ENCODE results near the gene BRINP1. TPM values are rescaled to one million over a fixed set of nuclear protein-coding genes. Genes with fewer than 3 reads are reported as not detected.

The BRINP1 gene
- polyA plus RNA-seq, 3 donors: not detected

- intact Hi-C loops (cut with micrococcal nuclease): no loop called here
- H3K36me3 ChIP-seq (replicated peaks in 1 of 2; ENCODE audit: control insufficient read depth in 1 of 2, insufficient read depth in 2 of 2, low read length in 2 of 2): no peaks in the 10 kb centered on the region
- no peaks in the 10 kb centered on the region for H3K36me3 Mint-ChIP-seq
- H3K9me3 ChIP-seq (replicated peaks in 1 of 2; ENCODE audit: control insufficient read depth in 1 of 2, insufficient read depth in 1 of 2, low read length in 2 of 2): no peaks in the 10 kb centered on the region
- no peak overlapping the region for H3K9ac ChIP-seq (ENCODE audit: insufficient read depth, low read length, poor library complexity, severe bottlenecking)
- no peaks in the 10 kb centered on the region for H3K27me3 ChIP-seq (ENCODE audit: control insufficient read depth in 2 of 2, insufficient read depth in 2 of 2, low read length in 2 of 2)
- H3K4me1 Mint-ChIP-seq: no peaks in the 10 kb centered on the region
- H3K27ac ChIP-seq (ENCODE audit: low read depth in 1 of 2, low read length in 2 of 2): no peak overlapping the region
- H3K4me2 ChIP-seq (replicated peaks; ENCODE audit: extremely low read depth, low read length, poor library complexity, severe bottlenecking): no peak overlapping the region
- H3K4me3 ChIP-seq (replicated peaks in 1 of 3; ENCODE audit: low read depth in 2 of 3, low read length in 3 of 3): no peak overlapping the region
- H3K4me1 ChIP-seq (ENCODE audit: control insufficient read depth in 1 of 2, insufficient read depth in 2 of 2, low read length in 2 of 2): no peaks in the 10 kb centered on the region
- H4K20me1 ChIP-seq (ENCODE audit: insufficient read depth, low read length): no peaks in the 10 kb centered on the region
- H2AFZ ChIP-seq (ENCODE audit: insufficient read depth, low read depth, low read length, poor library complexity, severe bottlenecking): no peak overlapping the region
- peaks cover 0 to 1% (median 0%) of the 10 kb centered on the region in 3 donors for H3K27me3 Mint-ChIP-seq (ENCODE audit: low read depth in 3 of 3)
- TF ChIP-seq, protein P1, sequence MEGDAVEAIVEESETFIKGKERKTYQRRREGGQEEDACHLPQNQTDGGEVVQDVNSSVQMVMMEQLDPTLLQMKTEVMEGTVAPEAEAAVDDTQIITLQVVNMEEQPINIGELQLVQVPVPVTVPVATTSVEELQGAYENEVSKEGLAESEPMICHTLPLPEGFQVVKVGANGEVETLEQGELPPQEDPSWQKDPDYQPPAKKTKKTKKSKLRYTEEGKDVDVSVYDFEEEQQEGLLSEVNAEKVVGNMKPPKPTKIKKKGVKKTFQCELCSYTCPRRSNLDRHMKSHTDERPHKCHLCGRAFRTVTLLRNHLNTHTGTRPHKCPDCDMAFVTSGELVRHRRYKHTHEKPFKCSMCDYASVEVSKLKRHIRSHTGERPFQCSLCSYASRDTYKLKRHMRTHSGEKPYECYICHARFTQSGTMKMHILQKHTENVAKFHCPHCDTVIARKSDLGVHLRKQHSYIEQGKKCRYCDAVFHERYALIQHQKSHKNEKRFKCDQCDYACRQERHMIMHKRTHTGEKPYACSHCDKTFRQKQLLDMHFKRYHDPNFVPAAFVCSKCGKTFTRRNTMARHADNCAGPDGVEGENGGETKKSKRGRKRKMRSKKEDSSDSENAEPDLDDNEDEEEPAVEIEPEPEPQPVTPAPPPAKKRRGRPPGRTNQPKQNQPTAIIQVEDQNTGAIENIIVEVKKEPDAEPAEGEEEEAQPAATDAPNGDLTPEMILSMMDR (IDR thresholded peaks at IDR 0.05): no peak
- H3K9me3 Mint-ChIP-seq: peaks cover 0 to 2% (median 0%) of the 10 kb centered on the region in 7 donors
- H3K79me2 ChIP-seq (ENCODE audit: insufficient read depth, low read length): no peaks in the 10 kb centered on the region
- DNase-seq: no peak
- H3K27ac Mint-ChIP-seq: no peak overlapping the region
- no peak overlapping the region for H3K4me3 Mint-ChIP-seq
Observed at GRCh38 chr9:119391878-119392277, 22.6 kb upstream of the BRINP1 start.

GRCh38 chr9:119375892-119376291 is 6.7 kb upstream of the BRINP1 start:
- intact Hi-C loops (cut with micrococcal nuclease): no loop called here
- peaks cover 0 to 7% (median 3%) of the 10 kb centered on the region in 7 donors for H3K9me3 Mint-ChIP-seq
- H3K4me3 Mint-ChIP-seq: no peak overlapping the region
- Histone ChIP-seq H3K79me2 (ENCODE audit: insufficient read depth, low read length) (no peaks in the 10 kb centered on the region), H3K36me3 (replicated peaks in 1 of 2; ENCODE audit: control insufficient read depth in 1 of 2, insufficient read depth in 2 of 2, low read length in 2 of 2) (no peaks in the 10 kb centered on the region), H3K4me3 (replicated peaks in 1 of 3; ENCODE audit: low read depth in 2 of 3, low read length in 3 of 3) (no peak overlapping the region), H3K4me2 (replicated peaks; ENCODE audit: extremely low read depth, low read length, poor library complexity, severe bottlenecking) (no peak overlapping the region), H3K4me1 (ENCODE audit: control insufficient read depth in 1 of 2, insufficient read depth in 2 of 2, low read length in 2 of 2) (no peaks in the 10 kb centered on the region), H2AFZ (ENCODE audit: insufficient read depth, low read depth, low read length, poor library complexity, severe bottlenecking) (no peak overlapping the region), H3K9ac (ENCODE audit: insufficient read depth, low read length, poor library complexity, severe bottlenecking) (no peak overlapping the region), H3K9me3 (replicated peaks in 1 of 2; ENCODE audit: control insufficient read depth in 1 of 2, insufficient read depth in 1 of 2, low read length in 2 of 2) (no peaks in the 10 kb centered on the region), H3K27ac (ENCODE audit: low read depth in 1 of 2, low read length in 2 of 2) (no peak overlapping the region), H3K27me3 (ENCODE audit: control insufficient read depth in 2 of 2, insufficient read depth in 2 of 2, low read length in 2 of 2) (peaks cover under 1 to 2% of the 10 kb centered on the region in 2 donors), H4K20me1 (ENCODE audit: insufficient read depth, low read length) (no peaks in the 10 kb centered on the region)
- no peaks in the 10 kb centered on the region for H3K4me1 Mint-ChIP-seq
- 0% methylated on average over 2 of the region's 3 CpGs for WGBS (ENCODE audit: insufficient coverage)
- no peak overlapping the region for H3K27ac Mint-ChIP-seq
- peaks cover 4 to 5% (median 5%) of the 10 kb centered on the region in 3 donors for H3K27me3 Mint-ChIP-seq (ENCODE audit: low read depth in 3 of 3)
- TF ChIP-seq, protein P1 (IDR thresholded peaks at IDR 0.05): no peak
- no peaks in the 10 kb centered on the region for H3K36me3 Mint-ChIP-seq
- no peak for DNase-seq

All from CD14-positive monocyte (primary cell).